ENCODE data around the gene BABAM1.
"Not testable (repeated sequence)": the region's sequence is repeated elsewhere in the genome, so short reads cannot be mapped to it uniquely, and the experiment has no call there.

The BABAM1 gene

GRCh38 chr19:17263712-17264640 is 3.3 kb upstream of the BABAM1 start:
- Histone ChIP-seq H3K27ac (no peak overlapping the region), H3K36me3 (replicated peaks) (peaks cover 4% of the 10 kb centered on the region), H3K27me3 (replicated peaks) (no peaks in the 10 kb centered on the region), H3K4me3 (ENCODE audit: low read depth, low read length) (no peak overlapping the region)
- no peak for TF ChIP-seq CTCF (IDR thresholded peaks at IDR 0.05; ENCODE audit: low read depth, low read length, missing control alignments)
- in situ Hi-C loops (cut with HindIII; ENCODE audit: low pct_ligation_motif_present, low sequenced_read_pairs), result no loop called here
- DNase-seq, result no peak

- in situ Hi-C loops (cut with HindIII; ENCODE audit: low pct_ligation_motif_present, low sequenced_read_pairs), result no loop called here
Measured at GRCh38 chr19:17264641-17264979, 2.6 kb upstream of the BABAM1 start, which contains the start of gene USHBP1. USHBP1 (minus strand) TSS chr19:17264745; CDS start chr19:17264299, 446 bp downstream.

DNA sequence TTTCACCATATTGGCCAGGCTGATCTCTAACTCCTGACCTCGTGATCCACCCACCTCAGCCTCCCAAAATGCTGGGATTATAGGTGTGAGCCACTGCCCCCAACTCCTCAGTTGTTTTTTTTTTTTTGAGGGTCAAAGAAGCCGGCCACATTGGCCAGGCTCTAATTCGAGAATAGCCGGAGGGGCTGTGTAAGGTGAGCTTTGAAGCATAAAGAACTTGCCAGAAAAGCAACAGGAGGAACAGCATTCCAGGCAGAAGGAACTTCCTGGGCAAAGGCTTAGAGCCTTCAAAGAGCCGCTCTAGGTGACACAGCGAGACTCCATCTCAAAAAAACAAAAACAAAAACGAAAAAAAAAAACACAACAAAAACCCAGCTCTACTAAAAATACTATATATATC is 1.2 kb upstream of the BABAM1 start:
- in situ Hi-C loops (cut with HindIII; ENCODE audit: low pct_ligation_motif_present, low sequenced_read_pairs), result no loop called here
- Histone ChIP-seq H3K36me3 (replicated peaks) (peaks cover 15% of the 10 kb centered on the region), H3K27ac (no peak overlapping the region), H3K4me3 (ENCODE audit: low read depth, low read length) (no peak overlapping the region), H3K27me3 (replicated peaks) (no peaks in the 10 kb centered on the region)
- TF ChIP-seq CTCF (IDR thresholded peaks at IDR 0.05; ENCODE audit: low read depth, low read length, missing control alignments), result no peak
- DNase-seq, result no peak

More at GRCh38 chr19:17264641-17264979, 2.6 kb upstream of the BABAM1 start, which contains the start of gene USHBP1:
- peaks cover 9% of the 10 kb centered on the region for H3K36me3 ChIP-seq (replicated peaks)
- DNase-seq, result no peak
- no peak within 1 kb of the TSS for H3K27ac ChIP-seq
- no peak for TF ChIP-seq CTCF (IDR thresholded peaks at IDR 0.05; ENCODE audit: low read depth, low read length, missing control alignments)
- no peak within 1 kb of the TSS for H3K4me3 ChIP-seq (ENCODE audit: low read depth, low read length)
- no peaks in the 10 kb centered on the region for H3K27me3 ChIP-seq (replicated peaks)

GRCh38 chr19:17266589-17266974 is 661 bp upstream of the BABAM1 start:
- Histone ChIP-seq H3K27me3 (replicated peaks) (no peaks in the 10 kb centered on the region), H3K4me3 (ENCODE audit: low read depth, low read length) (no peak overlapping the region), H3K36me3 (replicated peaks) (peaks cover 20% of the 10 kb centered on the region), H3K27ac (no peak overlapping the region)
- no peak for DNase-seq
- in situ Hi-C loops (cut with HindIII; ENCODE audit: low pct_ligation_motif_present, low sequenced_read_pairs), result no loop called here
- TF ChIP-seq CTCF (IDR thresholded peaks at IDR 0.05; ENCODE audit: low read depth, low read length, missing control alignments), result no peak

DNA sequence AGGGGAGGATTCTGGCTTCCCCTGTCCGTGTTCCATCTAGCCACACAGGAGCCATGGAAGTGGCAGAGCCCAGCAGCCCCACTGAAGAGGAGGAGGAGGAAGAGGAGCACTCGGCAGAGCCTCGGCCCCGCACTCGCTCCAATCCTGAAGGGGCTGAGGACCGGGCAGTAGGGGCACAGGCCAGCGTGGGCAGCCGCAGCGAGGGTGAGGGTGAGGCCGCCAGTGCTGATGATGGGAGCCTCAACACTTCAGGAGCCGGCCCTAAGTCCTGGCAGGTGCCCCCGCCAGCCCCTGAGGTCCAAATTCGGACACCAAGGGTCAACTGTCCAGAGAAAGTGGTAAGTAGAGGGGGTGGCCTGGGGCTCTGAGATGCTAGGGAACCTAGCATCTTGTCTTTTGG is 1.5 kb downstream of the BABAM1 start:
- no peak for DNase-seq
- in situ Hi-C loops (cut with HindIII; ENCODE audit: low pct_ligation_motif_present, low sequenced_read_pairs), result no loop called here
- H3K27ac ChIP-seq, result no peak overlapping the region
- TF ChIP-seq CTCF (IDR thresholded peaks at IDR 0.05; ENCODE audit: low read depth, low read length, missing control alignments), result no peak
- H3K27me3 ChIP-seq (replicated peaks), result no peaks in the 10 kb centered on the region
- no peak overlapping the region for H3K4me3 ChIP-seq (ENCODE audit: low read depth, low read length)
- peaks cover 39% of the 10 kb centered on the region for H3K36me3 ChIP-seq (replicated peaks)

DNA sequence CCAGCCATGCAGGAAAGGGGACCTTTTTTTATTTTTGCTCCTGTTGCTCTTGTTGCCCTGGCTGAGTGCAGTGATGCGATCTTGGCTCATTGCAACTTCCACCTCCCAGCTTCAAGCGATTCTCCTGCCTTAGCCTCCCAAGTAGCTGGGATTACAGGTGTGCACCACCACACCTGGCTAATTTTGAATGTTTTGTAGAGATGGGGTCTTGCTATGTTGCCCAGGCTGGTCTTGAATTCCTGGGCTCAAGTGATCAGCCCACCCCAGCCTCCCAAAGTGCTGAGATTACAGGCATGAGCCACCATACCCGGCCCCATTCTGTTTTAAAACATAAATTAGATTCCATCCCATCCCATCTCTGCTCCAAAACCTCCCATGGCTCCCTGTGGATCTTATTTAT is 7.6 kb downstream of the BABAM1 start:
- peaks cover 62% of the 10 kb centered on the region for H3K36me3 ChIP-seq (replicated peaks)
- in situ Hi-C loops (cut with HindIII; ENCODE audit: low pct_ligation_motif_present, low sequenced_read_pairs), result not testable (repeated sequence)

More for the DNA sequence above, 7.6 kb downstream of the BABAM1 start:
- H3K27ac ChIP-seq; H3K27me3 ChIP-seq (replicated peaks); H3K4me3 ChIP-seq (ENCODE audit: low read depth, low read length); DNase-seq: not testable (repeated sequence)
